OCI-LY3 (cell line): Measurements from ENCODE around the gene VGLL1.

Experiments
- EZH2phosphoT487 ChIP-seq: fragments of 200-600 bp; shearing (Covaris generic); IDR thresholded peaks from 2 replicates; pipeline ENCODE4 v1.6.1; 2018; ENCODE audit warnings: antibody characterized with exemption, mixed run types, low read depth
- TF ChIP-seq, protein P1 (sequence below): fragments of 200-600, 300-600 bp; sonication (generic); IDR thresholded peaks from 2 replicates; pipeline ENCODE4 v1.5.1; 2014; ENCODE audit warnings: antibody characterized with exemption, low read length, low read depth

DNA sequence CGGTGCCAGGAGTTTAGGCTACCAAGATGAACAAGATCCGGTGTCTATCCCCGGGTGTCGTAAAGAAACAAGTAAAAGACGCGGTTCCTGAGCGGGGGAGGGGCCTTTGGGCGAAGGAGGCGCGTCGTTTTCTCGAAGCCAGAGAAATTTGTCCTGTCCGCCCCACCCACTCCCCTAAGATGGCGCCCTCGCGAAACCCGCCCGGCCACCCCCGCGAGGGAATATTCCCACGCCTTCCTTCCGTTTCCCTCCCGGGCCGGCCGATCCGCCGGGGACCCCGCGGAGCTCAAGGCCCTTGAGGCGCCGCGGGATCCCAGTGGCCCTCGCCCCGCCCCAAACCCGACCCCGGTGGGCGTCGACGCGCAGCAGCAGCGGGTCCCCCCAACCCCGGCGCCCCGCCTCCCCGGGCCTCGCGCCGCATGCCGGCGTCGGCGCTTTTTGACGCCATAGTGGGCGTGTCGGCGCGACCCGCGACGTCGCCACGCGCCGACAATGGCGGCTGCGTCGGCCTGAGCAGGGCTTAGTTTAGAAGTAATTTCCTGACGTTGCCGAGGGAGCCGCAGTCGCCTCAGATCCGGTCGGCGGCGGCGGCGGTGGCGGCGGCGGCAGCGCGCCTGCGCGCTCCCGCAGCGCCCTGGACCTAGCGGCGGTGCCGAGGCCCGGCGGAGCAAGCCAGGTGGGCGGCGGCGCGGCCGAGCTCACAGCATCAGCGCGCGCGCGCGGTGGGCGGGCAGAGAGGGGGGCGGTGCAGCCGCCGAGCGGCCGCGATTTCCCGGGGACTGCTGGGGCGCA, 35.1 kb upstream of the VGLL1 start:
- TF ChIP-seq, protein P1, sequence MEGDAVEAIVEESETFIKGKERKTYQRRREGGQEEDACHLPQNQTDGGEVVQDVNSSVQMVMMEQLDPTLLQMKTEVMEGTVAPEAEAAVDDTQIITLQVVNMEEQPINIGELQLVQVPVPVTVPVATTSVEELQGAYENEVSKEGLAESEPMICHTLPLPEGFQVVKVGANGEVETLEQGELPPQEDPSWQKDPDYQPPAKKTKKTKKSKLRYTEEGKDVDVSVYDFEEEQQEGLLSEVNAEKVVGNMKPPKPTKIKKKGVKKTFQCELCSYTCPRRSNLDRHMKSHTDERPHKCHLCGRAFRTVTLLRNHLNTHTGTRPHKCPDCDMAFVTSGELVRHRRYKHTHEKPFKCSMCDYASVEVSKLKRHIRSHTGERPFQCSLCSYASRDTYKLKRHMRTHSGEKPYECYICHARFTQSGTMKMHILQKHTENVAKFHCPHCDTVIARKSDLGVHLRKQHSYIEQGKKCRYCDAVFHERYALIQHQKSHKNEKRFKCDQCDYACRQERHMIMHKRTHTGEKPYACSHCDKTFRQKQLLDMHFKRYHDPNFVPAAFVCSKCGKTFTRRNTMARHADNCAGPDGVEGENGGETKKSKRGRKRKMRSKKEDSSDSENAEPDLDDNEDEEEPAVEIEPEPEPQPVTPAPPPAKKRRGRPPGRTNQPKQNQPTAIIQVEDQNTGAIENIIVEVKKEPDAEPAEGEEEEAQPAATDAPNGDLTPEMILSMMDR: no peak
- TF ChIP-seq EZH2phosphoT487: no peak
